ENCODE results near the gene CHST7. TPM values are rescaled to one million over a fixed set of nuclear protein-coding genes. Genes with fewer than 3 reads are reported as not detected.

CHST7 gene
- total RNA-seq, 1 experiment from 2014 or later: 6.1 TPM

DNA sequence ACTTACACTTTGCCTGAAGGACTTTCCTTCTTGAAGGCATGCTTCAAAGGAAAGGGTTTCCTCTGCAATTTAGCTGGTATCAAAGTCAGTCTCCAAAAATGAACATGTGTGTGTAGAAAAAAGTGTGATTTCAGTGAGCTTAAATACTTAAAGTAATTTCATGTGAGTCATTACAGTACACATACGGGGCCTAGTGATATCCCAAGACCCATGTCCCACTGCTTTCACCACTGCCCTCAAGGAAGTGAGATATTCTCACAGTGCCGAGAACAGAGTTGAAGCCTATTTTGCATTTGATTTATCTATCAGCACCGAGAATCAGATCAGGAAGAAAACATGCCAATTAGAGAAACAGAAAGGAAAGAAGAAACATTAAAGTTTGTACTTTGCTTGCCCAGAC, 61.0 kb downstream of the CHST7 start:
- Histone ChIP-seq H3K36me3 (ENCODE audit: control insufficient read depth, insufficient read depth, low read length) (no peaks in the 10 kb centered on the region; the same call in 1 of the 2 replicates), H3K27me3 (ENCODE audit: control insufficient read depth, insufficient read depth, low read length) (no peaks in the 10 kb centered on the region), H3K27ac (ENCODE audit: low read length) (no peak overlapping the region), H3K9me3 (ENCODE audit: control insufficient read depth, insufficient read depth, low read depth, low read length) (no peaks in the 10 kb centered on the region), H3K4me1 (ENCODE audit: control insufficient read depth, insufficient read depth, low read length) (no peaks in the 10 kb centered on the region), H3K4me3 (ENCODE audit: low read depth in 2 of 2, low read length in 2 of 2) (no peak overlapping the region)
- TF ChIP-seq REST (IDR thresholded peaks at IDR 0.05; ENCODE audit: insufficient read depth in 1 of 2, low read depth in 2 of 2, low read length in 1 of 2) (no peak), SIN3A (IDR thresholded peaks at IDR 0.05; ENCODE audit: borderline replicate concordance, insufficient read depth, low read depth, low read length) (no peak)
- no peak for ATAC-seq
- POLR2A ChIA-PET: no interaction called here
- intact Hi-C loops (cut with micrococcal nuclease; ENCODE audit: unreplicated experiment): no loop called here
- DNase-seq (ENCODE audit: low read depth, low spot score): no peak
- CTCF ChIA-PET: no interaction called here
- no TSS peak for BruUV-seq (replicated peaks)
- in situ Hi-C loops (cut with HindIII; ENCODE audit: low pct_unique_long_range_greater_than_20kb, low sequenced_read_pairs): no loop called here

GRCh38 chrX:46635186-46635585, 61.6 kb downstream of the CHST7 start:
- intact Hi-C loops (cut with micrococcal nuclease; ENCODE audit: unreplicated experiment): no loop called here
- in situ Hi-C loops (cut with HindIII; ENCODE audit: low pct_unique_long_range_greater_than_20kb, low sequenced_read_pairs): no loop called here
- no peak for ATAC-seq
- Histone ChIP-seq H3K4me3 (ENCODE audit: low read depth in 2 of 2, low read length in 2 of 2) (no peak overlapping the region), H3K27ac (ENCODE audit: low read length) (no peak overlapping the region), H3K4me1 (ENCODE audit: control insufficient read depth, insufficient read depth, low read length) (no peaks in the 10 kb centered on the region), H3K27me3 (ENCODE audit: control insufficient read depth, insufficient read depth, low read length) (no peaks in the 10 kb centered on the region), H3K36me3 (ENCODE audit: control insufficient read depth, insufficient read depth, low read length) (no peaks in the 10 kb centered on the region; the same call in 1 of the 2 replicates), H3K9me3 (ENCODE audit: control insufficient read depth, insufficient read depth, low read depth, low read length) (no peaks in the 10 kb centered on the region)
- ChIA-PET CTCF (no interaction called here), POLR2A (no interaction called here)
- BruUV-seq (replicated peaks): no TSS peak
- TF ChIP-seq, protein P1, sequence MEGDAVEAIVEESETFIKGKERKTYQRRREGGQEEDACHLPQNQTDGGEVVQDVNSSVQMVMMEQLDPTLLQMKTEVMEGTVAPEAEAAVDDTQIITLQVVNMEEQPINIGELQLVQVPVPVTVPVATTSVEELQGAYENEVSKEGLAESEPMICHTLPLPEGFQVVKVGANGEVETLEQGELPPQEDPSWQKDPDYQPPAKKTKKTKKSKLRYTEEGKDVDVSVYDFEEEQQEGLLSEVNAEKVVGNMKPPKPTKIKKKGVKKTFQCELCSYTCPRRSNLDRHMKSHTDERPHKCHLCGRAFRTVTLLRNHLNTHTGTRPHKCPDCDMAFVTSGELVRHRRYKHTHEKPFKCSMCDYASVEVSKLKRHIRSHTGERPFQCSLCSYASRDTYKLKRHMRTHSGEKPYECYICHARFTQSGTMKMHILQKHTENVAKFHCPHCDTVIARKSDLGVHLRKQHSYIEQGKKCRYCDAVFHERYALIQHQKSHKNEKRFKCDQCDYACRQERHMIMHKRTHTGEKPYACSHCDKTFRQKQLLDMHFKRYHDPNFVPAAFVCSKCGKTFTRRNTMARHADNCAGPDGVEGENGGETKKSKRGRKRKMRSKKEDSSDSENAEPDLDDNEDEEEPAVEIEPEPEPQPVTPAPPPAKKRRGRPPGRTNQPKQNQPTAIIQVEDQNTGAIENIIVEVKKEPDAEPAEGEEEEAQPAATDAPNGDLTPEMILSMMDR (IDR thresholded peaks at IDR 0.05): no peak
- no peak for TF ChIP-seq TCF7L2 (IDR thresholded peaks at IDR 0.05; ENCODE audit: low read depth, low read length)
- TF ChIP-seq SIN3A (IDR thresholded peaks at IDR 0.05; ENCODE audit: borderline replicate concordance, insufficient read depth, low read depth, low read length): no peak
- TF ChIP-seq REST (IDR thresholded peaks at IDR 0.05; ENCODE audit: insufficient read depth in 1 of 2, low read depth in 2 of 2, low read length in 1 of 2): no peak
- no peak for TF ChIP-seq POLR2AphosphoS5 (IDR thresholded peaks at IDR 0.05; ENCODE audit: low read depth, low read length)
- DNase-seq (ENCODE audit: low read depth, low spot score): no peak
